HUES6 (cell line): ENCODE results near the gene MED12L.

Source experiments
- H3K27ac ChIP-seq: 2 replicates; pipeline ENCODE4 v1.7.0; 2013; ENCODE audit warnings: low read depth, mild to moderate bottlenecking, low read length, inconsistent platforms
- H3K27me3 ChIP-seq: 2 replicates; pipeline ENCODE4 v1.6.1; 2013; ENCODE audit warnings: low read length; ENCODE audit not compliant: control insufficient read depth, insufficient read depth
- H3K36me3 ChIP-seq: 2 replicates; pipeline ENCODE4 v1.6.1; 2013; ENCODE audit warnings: low read length; ENCODE audit not compliant: control insufficient read depth, insufficient read depth
- H3K4me1 ChIP-seq: 2 replicates; pipeline ENCODE4 v1.6.1; 2013; ENCODE audit warnings: low read length; ENCODE audit not compliant: control insufficient read depth, insufficient read depth
- H3K4me3 ChIP-seq: 2 replicates; pipeline ENCODE4 v1.5.1; 2013; ENCODE audit warnings: low read depth, low read length
- H3K9ac ChIP-seq: one replicate; pipeline ENCODE4 v1.6.1; 2013; ENCODE audit warnings: mild to moderate bottlenecking, low read length
- H3K9me3 ChIP-seq: 2 replicates; pipeline ENCODE4 v1.6.1; 2013; ENCODE audit warnings: low read depth, low read length; ENCODE audit not compliant: control insufficient read depth, insufficient read depth

MED12L gene

GRCh38 chr3:151421938-151422337, 336.5 kb downstream of the MED12L start:
- Histone ChIP-seq H3K36me3 (no peaks in the 10 kb centered on the region), H3K9me3 (no peaks in the 10 kb centered on the region), H3K27ac (no peak overlapping the region), H3K4me1 (peaks cover 19% of the 10 kb centered on the region), H3K9ac (no peak overlapping the region), H3K4me3 (no peak overlapping the region), H3K27me3 (no peaks in the 10 kb centered on the region)

- H3K9ac ChIP-seq: no peak overlapping the region
- no peaks in the 10 kb centered on the region for H3K9me3 ChIP-seq
- H3K4me3 ChIP-seq: no peak overlapping the region
- peaks cover 19% of the 10 kb centered on the region for H3K4me1 ChIP-seq
- H3K27me3 ChIP-seq: no peaks in the 10 kb centered on the region
- no peaks in the 10 kb centered on the region for H3K36me3 ChIP-seq
- H3K27ac ChIP-seq: no peak overlapping the region
Measured at GRCh38 chr3:151423091-151423490, 337.6 kb downstream of the MED12L start.

- H3K9me3 ChIP-seq: no peaks in the 10 kb centered on the region
- H3K27ac ChIP-seq: no peak overlapping the region
- no peak overlapping the region for H3K9ac ChIP-seq
- no peak overlapping the region for H3K4me3 ChIP-seq
- H3K36me3 ChIP-seq: no peaks in the 10 kb centered on the region
- H3K27me3 ChIP-seq: no peaks in the 10 kb centered on the region
- peaks cover 21% of the 10 kb centered on the region for H3K4me1 ChIP-seq
Measured at GRCh38 chr3:151425627-151426340, 340.3 kb downstream of the MED12L start.

- Histone ChIP-seq H3K9me3 (no peaks in the 10 kb centered on the region), H3K36me3 (no peaks in the 10 kb centered on the region), H3K27ac (no peak overlapping the region), H3K4me3 (no peak overlapping the region), H3K27me3 (no peaks in the 10 kb centered on the region), H3K4me1 (peaks cover 25% of the 10 kb centered on the region), H3K9ac (no peak overlapping the region)
Measured at GRCh38 chr3:151426341-151426657, 340.8 kb downstream of the MED12L start.

- H3K4me3 ChIP-seq: no peak overlapping the region
- H3K36me3 ChIP-seq: no peaks in the 10 kb centered on the region
- no peak overlapping the region for H3K9ac ChIP-seq
- peaks cover 25% of the 10 kb centered on the region for H3K4me1 ChIP-seq
- H3K9me3 ChIP-seq: no peaks in the 10 kb centered on the region
- no peak overlapping the region for H3K27ac ChIP-seq
- H3K27me3 ChIP-seq: no peaks in the 10 kb centered on the region
Measured at GRCh38 chr3:151428386-151428785, 342.9 kb downstream of the MED12L start.

GRCh38 chr3:151430821-151431484, 345.5 kb downstream of the MED12L start:
- H3K4me1 ChIP-seq: peaks cover 14% of the 10 kb centered on the region
- no peaks in the 10 kb centered on the region for H3K9me3 ChIP-seq
- no peak overlapping the region for H3K27ac ChIP-seq
- no peak overlapping the region for H3K9ac ChIP-seq
- no peak overlapping the region for H3K4me3 ChIP-seq
- no peaks in the 10 kb centered on the region for H3K36me3 ChIP-seq
- no peaks in the 10 kb centered on the region for H3K27me3 ChIP-seq

- Histone ChIP-seq H3K36me3 (no peaks in the 10 kb centered on the region), H3K9me3 (no peaks in the 10 kb centered on the region), H3K4me3 (no peak overlapping the region), H3K9ac (no peak overlapping the region), H3K4me1 (peaks cover 10% of the 10 kb centered on the region; the same call in 1 of the 2 replicates), H3K27ac (no peak overlapping the region), H3K27me3 (no peaks in the 10 kb centered on the region)
Measured at GRCh38 chr3:151431940-151432339, 346.5 kb downstream of the MED12L start.

- Histone ChIP-seq H3K9ac (no peak overlapping the region), H3K9me3 (no peaks in the 10 kb centered on the region), H3K36me3 (no peaks in the 10 kb centered on the region), H3K27me3 (no peaks in the 10 kb centered on the region), H3K4me3 (no peak overlapping the region), H3K27ac (no peak overlapping the region), H3K4me1 (peaks cover 10% of the 10 kb centered on the region; the same call in 1 of the 2 replicates)
Measured at GRCh38 chr3:151432616-151433372, 347.3 kb downstream of the MED12L start.

- Histone ChIP-seq H3K36me3 (no peaks in the 10 kb centered on the region), H3K9ac (no peak overlapping the region), H3K27me3 (no peaks in the 10 kb centered on the region), H3K4me3 (no peak overlapping the region), H3K4me1 (peaks cover 10% of the 10 kb centered on the region; the same call in 1 of the 2 replicates), H3K27ac (no peak overlapping the region), H3K9me3 (no peaks in the 10 kb centered on the region)
Measured at GRCh38 chr3:151434151-151434890, 348.9 kb downstream of the MED12L start.

GRCh38 chr3:151436675-151437446, 351.4 kb downstream of the MED12L start:
- Histone ChIP-seq H3K27ac (no peak overlapping the region), H3K27me3 (no peaks in the 10 kb centered on the region), H3K36me3 (no peaks in the 10 kb centered on the region), H3K4me3 (no peak overlapping the region), H3K9ac (no peak overlapping the region), H3K9me3 (no peaks in the 10 kb centered on the region), H3K4me1 (peaks cover 4% of the 10 kb centered on the region; the same call in 1 of the 2 replicates)
